ENCODE measurements around the gene NPIPB13.
"Not testable (repeated sequence)": the region's sequence is repeated elsewhere in the genome, so short reads cannot be mapped to it uniquely, and the experiment has no call there.

GRCh38 chr16:30248379-30248778 is at the start of gene NPIPB13:
- TF ChIP-seq POLR2AphosphoS5 (IDR thresholded peaks at IDR 0.05; ENCODE audit: low read depth, low read length); EZH2 (IDR thresholded peaks at IDR 0.05); SIN3A (IDR thresholded peaks at IDR 0.05; ENCODE audit: low read depth); CTCF (IDR thresholded peaks at IDR 0.05 in 2 of 3, conservative IDR thresholded peaks at IDR 0.05 in 1 of 3; ENCODE audit: borderline replicate concordance in 1 of 3, insufficient read depth in 1 of 3, low read depth in 2 of 3, low read length in 2 of 3): not testable (repeated sequence)
